T-helper 17 cell (primary cell): ENCODE results near the gene MKX. TPM values are rescaled to one million over a fixed set of nuclear protein-coding genes. Genes with fewer than 3 reads are reported as not detected.
A peak's percentile ranks its signal among the peaks of the same experiment; 100 is the strongest.

Experiments
- ATAC-seq: fragments of 150-1000 bp; cut with Tn5 transposase; 2 replicates; pipeline ENCODE4 v1.10.0; 2021; ENCODE audit warnings: mild to moderate bottlenecking, moderate library complexity
- DNase-seq, 3 donors: peaks; one replicate each; pipeline versions ENCODE4 v3.0.0 to v3.0.0-alpha.2; 2020 to 2021
- H3K9me3 ChIP-seq: one replicate; pipeline ENCODE4 v1.7.0; 2013; ENCODE audit warnings: low read length, mild to moderate bottlenecking; ENCODE audit not compliant: control insufficient read depth, poor library complexity, severe bottlenecking
- H3K27ac Mint-ChIP-seq: one replicate; pipeline ENCODE4 v1.8.0; 2022; ENCODE audit warnings: mild to moderate bottlenecking, moderate library complexity, mixed read lengths
- H3K27me3 Mint-ChIP-seq: one replicate; pipeline ENCODE4 v1.8.0; 2022; ENCODE audit warnings: mixed read lengths
- H3K36me3 Mint-ChIP-seq: one replicate; pipeline ENCODE4 v1.8.0; 2022; ENCODE audit warnings: low read depth, mixed read lengths
- H3K4me1 Mint-ChIP-seq: one replicate; pipeline ENCODE4 v1.8.0; 2022; ENCODE audit warnings: mild to moderate bottlenecking, mixed read lengths
- H3K4me3 Mint-ChIP-seq: one replicate; pipeline ENCODE4 v1.8.0; 2022; ENCODE audit warnings: mild to moderate bottlenecking, moderate library complexity, mixed read lengths
- total RNA-seq, 4 donors: library from RNA in 2 of 4; stranded (reverse) in 2 of 4; gene quantifications; one replicate each; pipeline ENCODE4 v1.2.3 and lab custom pipeline; 2022 to 2026

MKX gene, protein sequence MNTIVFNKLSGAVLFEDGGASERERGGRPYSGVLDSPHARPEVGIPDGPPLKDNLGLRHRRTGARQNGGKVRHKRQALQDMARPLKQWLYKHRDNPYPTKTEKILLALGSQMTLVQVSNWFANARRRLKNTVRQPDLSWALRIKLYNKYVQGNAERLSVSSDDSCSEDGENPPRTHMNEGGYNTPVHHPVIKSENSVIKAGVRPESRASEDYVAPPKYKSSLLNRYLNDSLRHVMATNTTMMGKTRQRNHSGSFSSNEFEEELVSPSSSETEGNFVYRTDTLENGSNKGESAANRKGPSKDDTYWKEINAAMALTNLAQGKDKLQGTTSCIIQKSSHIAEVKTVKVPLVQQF
- total RNA-seq, result not detected
- 0 to 0.23 reads per million in 2 donors for total RNA-seq (lab: John Stamatoyannopoulos, UW)

DNA sequence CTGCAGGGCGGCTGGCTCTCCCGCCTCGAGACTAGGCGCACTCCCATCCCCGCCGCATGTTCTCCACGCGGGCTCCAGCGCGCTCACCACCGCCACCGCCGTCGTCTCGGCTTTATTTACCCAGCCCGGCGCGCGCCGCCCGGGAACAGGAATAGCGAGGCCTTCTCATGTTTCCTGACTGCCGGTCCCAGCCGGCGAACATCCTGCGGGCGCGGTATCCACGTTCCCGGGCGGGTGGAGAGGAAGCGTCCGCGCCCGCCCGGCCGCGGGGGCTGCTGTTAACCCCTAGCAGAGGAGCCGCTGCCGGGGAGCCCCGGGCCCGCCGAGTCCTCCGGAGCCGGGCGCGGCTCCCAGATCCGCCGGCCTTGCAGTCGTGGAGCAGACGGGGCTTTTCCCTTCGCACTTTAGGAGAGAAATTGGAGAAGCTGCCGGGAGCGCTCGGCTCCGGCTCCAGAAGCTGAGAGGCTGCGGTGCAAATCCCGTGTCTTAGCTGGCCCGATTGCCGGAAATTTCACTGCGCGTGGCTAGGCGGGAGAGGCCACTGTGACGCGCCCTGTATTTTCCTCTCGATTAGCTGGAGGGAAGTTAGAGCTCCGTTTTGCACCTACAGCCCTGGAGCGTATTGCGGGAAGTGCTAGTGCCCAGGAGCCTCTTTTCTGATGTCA is at the start of gene MKX:
Gene MKX (minus strand): TSS at position 88 of the 665 bp plus-strand sequence. CDS start 2,404 bp downstream, outside the sequence.
- peaks cover 73% of the 10 kb centered on the region for H3K27me3 Mint-ChIP-seq
- peaks cover 28% of the 10 kb centered on the region for H3K4me1 Mint-ChIP-seq
- H3K4me3 Mint-ChIP-seq, result peak within 1 kb of the TSS; percentile 88
- DNase-seq, result no peak
- H3K27ac Mint-ChIP-seq, result peak within 1 kb of the TSS; percentile 41
- ATAC-seq, result no peak
- peaks cover 6% of the 10 kb centered on the region for H3K36me3 Mint-ChIP-seq
- no peaks in the 10 kb centered on the region for H3K9me3 ChIP-seq

GRCh38 chr10:27794157-27794556 is 48.5 kb upstream of the MKX start:
- no peak overlapping the region for H3K27ac Mint-ChIP-seq
- H3K4me1 Mint-ChIP-seq, result no peaks in the 10 kb centered on the region
- H3K27me3 Mint-ChIP-seq, result peaks cover 29% of the 10 kb centered on the region
- no peaks in the 10 kb centered on the region for H3K9me3 ChIP-seq
- H3K36me3 Mint-ChIP-seq, result no peaks in the 10 kb centered on the region
- DNase-seq (no peak), ATAC-seq (no peak)
- H3K4me3 Mint-ChIP-seq, result no peak overlapping the region

- Mint-ChIP-seq H3K4me3 (no peak overlapping the region), H3K27ac (no peak overlapping the region), H3K27me3 (peaks cover 38% of the 10 kb centered on the region), H3K36me3 (no peaks in the 10 kb centered on the region), H3K4me1 (no peaks in the 10 kb centered on the region)
- ATAC-seq (no peak), DNase-seq (no peak)
- H3K9me3 ChIP-seq, result no peaks in the 10 kb centered on the region
These were observed 46.6 kb upstream of the MKX start for GRCh38 chr10:27792216-27792615.

DNA sequence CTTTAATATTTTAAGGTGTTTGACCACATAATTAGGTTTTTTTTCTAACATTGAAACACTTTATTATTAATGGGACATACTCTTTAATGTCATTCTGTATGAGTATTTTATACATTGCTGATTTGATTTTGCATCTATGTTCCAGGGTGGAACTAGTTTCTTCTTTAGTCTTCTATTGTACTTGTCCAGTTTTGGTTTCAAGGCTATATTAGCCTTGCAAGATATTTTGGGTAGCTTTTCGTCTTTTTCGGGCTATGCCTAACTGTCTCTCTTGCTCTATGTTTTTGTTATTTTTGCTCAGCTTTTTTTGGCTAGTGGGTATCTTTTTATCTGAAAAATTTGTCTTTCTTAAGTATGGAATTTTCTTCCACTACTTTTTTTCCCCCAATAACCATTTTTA is 38.7 kb upstream of the MKX start:
- ATAC-seq, result no peak
- Mint-ChIP-seq H3K36me3 (peaks cover 2% of the 10 kb centered on the region), H3K27ac (no peak overlapping the region), H3K4me3 (no peak overlapping the region), H3K4me1 (no peaks in the 10 kb centered on the region), H3K27me3 (peaks cover 51% of the 10 kb centered on the region)
- no peak for DNase-seq
- no peaks in the 10 kb centered on the region for H3K9me3 ChIP-seq

GRCh38 chr10:27783660-27784059 is 38.0 kb upstream of the MKX start:
- Mint-ChIP-seq H3K4me1 (no peaks in the 10 kb centered on the region), H3K36me3 (peaks cover 2% of the 10 kb centered on the region), H3K4me3 (no peak overlapping the region), H3K27ac (no peak overlapping the region), H3K27me3 (peaks cover 46% of the 10 kb centered on the region)
- no peak for DNase-seq
- ATAC-seq, result peak; percentile 52
- no peaks in the 10 kb centered on the region for H3K9me3 ChIP-seq

DNA sequence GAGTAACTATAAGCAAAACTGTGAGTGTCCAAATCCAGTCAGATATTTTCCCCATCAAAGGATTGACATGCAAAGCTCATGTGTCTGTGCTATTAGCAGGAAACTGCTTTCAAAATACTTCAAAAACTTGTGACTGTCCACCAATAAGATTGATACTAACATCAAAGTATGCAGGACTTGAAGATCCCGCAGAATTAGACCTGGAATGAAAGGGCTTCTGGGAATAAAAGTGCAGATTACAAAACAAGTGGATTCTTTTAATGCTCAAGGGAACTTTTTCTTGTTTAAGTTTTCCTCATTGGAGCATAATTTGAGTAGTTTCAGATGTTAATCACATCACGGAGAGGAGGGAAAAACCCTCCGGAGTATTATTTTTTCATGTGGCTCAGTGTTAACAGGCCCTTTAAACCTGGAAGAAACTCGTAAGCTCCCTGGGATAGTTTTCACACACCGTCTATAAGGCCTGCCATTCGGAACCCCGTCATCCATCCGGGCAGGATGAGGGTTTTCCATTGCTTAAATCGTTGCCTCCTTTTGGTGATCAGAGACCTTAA is 33.9 kb upstream of the MKX start:
- H3K27me3 Mint-ChIP-seq, result peaks cover 54% of the 10 kb centered on the region
- no peaks in the 10 kb centered on the region for H3K9me3 ChIP-seq

GRCh38 chr10:27774831-27775230 is 29.2 kb upstream of the MKX start:
- Mint-ChIP-seq H3K27ac (no peak overlapping the region), H3K36me3 (peaks cover 2% of the 10 kb centered on the region), H3K4me3 (no peak overlapping the region), H3K4me1 (peaks cover 3% of the 10 kb centered on the region), H3K27me3 (peaks cover 71% of the 10 kb centered on the region)
- no peak for ATAC-seq
- H3K9me3 ChIP-seq, result no peaks in the 10 kb centered on the region
- no peak for DNase-seq

More for the DNA sequence above, 33.9 kb upstream of the MKX start:
- Mint-ChIP-seq H3K27ac (no peak overlapping the region), H3K4me3 (no peak overlapping the region), H3K4me1 (no peaks in the 10 kb centered on the region), H3K36me3 (no peaks in the 10 kb centered on the region)
- no peak for ATAC-seq
- DNase-seq, result no peak

- peaks cover 64% of the 10 kb centered on the region for H3K27me3 Mint-ChIP-seq
These were observed 25.6 kb upstream of the MKX start for GRCh38 chr10:27771231-27771630.

DNA sequence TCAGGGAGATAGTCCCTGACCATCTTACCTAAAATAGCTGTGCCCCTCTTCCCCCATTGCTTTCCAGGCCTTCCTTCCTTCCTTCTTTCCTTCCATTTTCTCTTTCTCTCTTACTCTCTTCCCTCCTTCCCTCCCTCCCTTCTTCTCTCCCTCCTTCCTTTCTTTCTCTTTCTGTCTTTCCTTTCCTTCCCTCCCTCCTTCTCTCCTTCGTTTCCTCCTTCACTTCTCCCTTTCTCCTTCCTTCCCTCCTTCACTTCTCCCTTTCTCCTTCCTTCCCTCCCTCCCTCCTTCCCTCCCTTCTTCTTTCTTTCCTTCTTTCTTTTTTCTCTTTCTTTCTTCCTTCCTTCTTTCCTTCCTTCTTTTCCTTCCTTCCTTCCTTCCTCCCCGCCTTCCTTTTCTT is 24.6 kb upstream of the MKX start:
- ATAC-seq (no peak), DNase-seq (no peak)
- no peak overlapping the region for H3K4me3 Mint-ChIP-seq
- peaks cover 3% of the 10 kb centered on the region for H3K4me1 Mint-ChIP-seq
- peaks cover 2% of the 10 kb centered on the region for H3K36me3 Mint-ChIP-seq
- H3K27ac Mint-ChIP-seq, result peak overlapping the region; percentile 35
- H3K27me3 Mint-ChIP-seq, result peaks cover 61% of the 10 kb centered on the region
- no peaks in the 10 kb centered on the region for H3K9me3 ChIP-seq

More at GRCh38 chr10:27771231-27771630, 25.6 kb upstream of the MKX start:
- DNase-seq, result no peak
- Mint-ChIP-seq H3K4me3 (no peak overlapping the region), H3K36me3 (peaks cover 2% of the 10 kb centered on the region), H3K27ac (no peak overlapping the region), H3K4me1 (peaks cover 3% of the 10 kb centered on the region)
- ATAC-seq, result no peak
- no peaks in the 10 kb centered on the region for H3K9me3 ChIP-seq

- peaks cover 44% of the 10 kb centered on the region for H3K27me3 Mint-ChIP-seq
- no peaks in the 10 kb centered on the region for H3K36me3 Mint-ChIP-seq
- no peak overlapping the region for H3K4me3 Mint-ChIP-seq
- no peak overlapping the region for H3K27ac Mint-ChIP-seq
- H3K9me3 ChIP-seq, result no peaks in the 10 kb centered on the region
- ATAC-seq, result no peak
- DNase-seq, result no peak
- peaks cover 2% of the 10 kb centered on the region for H3K4me1 Mint-ChIP-seq
These were observed 15.2 kb upstream of the MKX start for GRCh38 chr10:27760867-27761266.

DNA sequence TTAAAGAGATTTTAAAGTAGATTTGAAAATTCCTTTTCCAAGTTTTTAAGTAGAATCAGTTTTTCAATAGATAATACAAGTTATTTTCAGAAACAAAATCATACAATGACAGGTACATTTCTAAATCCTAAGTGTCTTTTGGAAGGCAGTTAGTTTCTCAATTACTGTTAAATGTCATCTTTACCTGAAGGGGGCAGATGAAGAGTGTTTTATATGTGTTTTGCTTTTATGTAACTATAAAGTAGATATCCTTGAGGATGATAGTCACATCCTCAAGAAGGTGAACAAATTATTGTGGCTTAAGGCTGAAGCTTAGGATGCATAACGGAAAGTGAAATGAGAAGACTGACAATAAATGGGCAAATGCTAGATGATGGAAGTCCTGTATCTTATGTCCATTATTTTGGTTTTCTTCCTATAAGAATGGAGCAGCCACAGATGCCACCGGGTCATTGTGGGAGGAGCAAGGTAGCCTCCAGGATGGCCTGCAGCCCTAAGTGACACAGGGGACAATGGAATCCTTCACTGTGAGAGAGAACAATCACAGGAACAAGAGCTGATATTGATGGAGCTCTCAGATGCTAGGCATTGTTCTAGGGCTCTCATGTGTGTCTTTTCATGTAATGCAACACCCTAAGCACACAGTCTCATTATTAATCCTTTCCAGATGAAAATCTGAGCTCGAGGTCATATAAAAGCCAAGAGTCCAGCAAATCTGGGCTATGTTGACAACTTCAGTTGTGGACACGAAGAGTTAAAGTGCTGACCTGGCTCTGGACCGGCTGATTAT is 14.1 kb upstream of the MKX start:
- DNase-seq (no peak), ATAC-seq (no peak)
- H3K9me3 ChIP-seq, result no peaks in the 10 kb centered on the region
- Mint-ChIP-seq H3K27me3 (peaks cover 46% of the 10 kb centered on the region), H3K36me3 (no peaks in the 10 kb centered on the region), H3K4me3 (no peak overlapping the region), H3K4me1 (peaks cover 2% of the 10 kb centered on the region), H3K27ac (no peak overlapping the region)

DNA sequence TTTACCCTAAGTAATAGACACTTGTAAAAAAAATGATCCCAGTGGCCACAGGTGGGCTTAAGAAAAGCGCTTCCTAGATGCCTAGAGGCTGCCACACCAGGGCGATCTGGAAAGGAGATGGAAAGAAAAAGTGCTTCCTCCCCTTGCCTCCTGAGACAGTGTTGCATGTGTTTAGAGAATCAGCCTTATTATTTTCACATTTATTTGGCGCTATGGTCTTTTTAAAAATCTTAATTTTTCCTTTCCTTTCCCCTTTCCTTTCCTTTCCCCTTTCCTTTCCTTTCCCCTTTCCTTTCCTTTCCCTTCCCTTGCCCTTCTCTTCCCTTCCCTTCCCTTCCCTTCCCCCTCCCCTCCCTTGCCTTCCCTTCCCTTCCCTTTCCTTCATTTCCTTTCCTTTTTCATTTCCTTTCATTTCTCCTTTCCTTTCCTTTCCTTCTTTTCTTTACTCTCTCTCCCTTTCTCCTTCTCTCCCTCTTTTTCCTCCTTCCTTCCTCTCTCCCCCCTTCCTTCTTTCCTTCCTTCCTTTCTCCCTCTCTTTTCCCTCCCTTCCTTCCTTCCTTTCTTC is 7.1 kb upstream of the MKX start:
- Mint-ChIP-seq H3K27me3 (peaks cover 52% of the 10 kb centered on the region), H3K4me1 (no peaks in the 10 kb centered on the region), H3K36me3 (no peaks in the 10 kb centered on the region), H3K27ac (no peak overlapping the region), H3K4me3 (no peak overlapping the region)
- no peak for ATAC-seq
- DNase-seq, result no peak
- H3K9me3 ChIP-seq, result no peaks in the 10 kb centered on the region

DNA sequence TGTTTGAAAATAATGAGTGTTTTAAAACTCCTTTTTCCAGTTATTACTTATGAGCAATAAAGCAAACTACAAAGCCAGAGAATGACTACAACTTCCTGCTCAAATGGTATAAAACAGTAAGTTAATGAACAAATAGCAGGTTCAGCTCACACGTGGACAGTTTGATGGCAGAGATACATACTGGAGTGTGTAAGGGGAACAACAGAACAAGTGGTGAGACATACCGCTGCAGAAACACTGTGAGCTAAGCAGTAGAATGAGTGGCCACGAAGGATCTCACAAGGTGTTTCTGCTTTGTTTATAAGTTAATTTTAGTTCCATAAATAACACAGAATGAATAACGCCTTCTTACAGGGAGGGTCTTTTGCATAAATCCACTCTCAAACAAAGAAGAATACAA is 3.0 kb upstream of the MKX start:
- peaks cover 26% of the 10 kb centered on the region for H3K4me1 Mint-ChIP-seq
- no peak overlapping the region for H3K4me3 Mint-ChIP-seq
- H3K27ac Mint-ChIP-seq, result no peak overlapping the region
- DNase-seq (no peak), ATAC-seq (no peak)
- H3K36me3 Mint-ChIP-seq, result peaks cover 6% of the 10 kb centered on the region
- no peaks in the 10 kb centered on the region for H3K9me3 ChIP-seq
- H3K27me3 Mint-ChIP-seq, result peaks cover 77% of the 10 kb centered on the region
